Neural cell (in vitro differentiated cells): ENCODE data around the gene KCNAB2. TPM values are rescaled to one million over a fixed set of nuclear protein-coding genes. Genes with fewer than 3 reads are reported as not detected.

Source experiments
- H2AFZ ChIP-seq: fragments of 200-600, 300-800 bp; sonication (generic), shearing (Covaris generic); 2 replicates; pipeline ENCODE4 v1.6.0; 2014; ENCODE audit warnings: low read depth, mild to moderate bottlenecking, antibody characterized with exemption, low read length, moderate library complexity
- H3F3A ChIP-seq: fragments of 200-600 bp; shearing (Covaris generic); 2 replicates; pipeline ENCODE4 v1.6.1; 2016; ENCODE audit warnings: mild to moderate bottlenecking, moderate library complexity, mixed read lengths, antibody characterized with exemption, low read length; ENCODE audit not compliant: insufficient read depth, poor library complexity, severe bottlenecking
- H3K27ac ChIP-seq: fragments of 200-600, 300-800 bp; sonication (generic), shearing (Covaris generic); 2 replicates; pipeline ENCODE4 v1.5.1; 2014; ENCODE audit warnings: mild to moderate bottlenecking, low read length, moderate library complexity
- H3K27me3 ChIP-seq: fragments of 300-800, 200-600 bp; sonication (generic), shearing (Covaris generic); 2 replicates; pipeline ENCODE4 v1.6.0; 2014; ENCODE audit warnings: mild to moderate bottlenecking, low read depth, low read length, moderate library complexity; ENCODE audit not compliant: insufficient read depth
- H3K36me3 ChIP-seq: fragments of 300-800, 200-600 bp; sonication (generic), shearing (Covaris generic); 2 replicates; pipeline ENCODE4 v1.5.1; 2014; ENCODE audit warnings: mild to moderate bottlenecking, antibody characterized with exemption, low read length, moderate library complexity; ENCODE audit not compliant: insufficient read depth
- H3K4me2 ChIP-seq: fragments of 300-800, 200-600 bp; sonication (generic), shearing (Covaris generic); 2 replicates; pipeline ENCODE4 v1.6.0; 2014; ENCODE audit warnings: mild to moderate bottlenecking, low read length
- H3K4me3 ChIP-seq: fragments of 300-800, 200-600 bp; sonication (generic), shearing (Covaris generic); 2 replicates; pipeline ENCODE4 v1.5.1; 2014; ENCODE audit warnings: mild to moderate bottlenecking, low read length, moderate library complexity
- H3K79me2 ChIP-seq: fragments of 200-600 bp; shearing (Covaris generic); replicated peaks from 2 replicates; pipeline ENCODE4 v1.6.0; 2014; ENCODE audit warnings: mild to moderate bottlenecking, low read length, moderate library complexity; ENCODE audit not compliant: insufficient read depth
- H3K9ac ChIP-seq: fragments of 300-800, 200-600 bp; sonication (generic), shearing (Covaris generic); 2 replicates; pipeline ENCODE4 v1.6.1; 2016; ENCODE audit warnings: mild to moderate bottlenecking, low read length, mixed read lengths
- H3K9me2 ChIP-seq: fragments of 200-600 bp; shearing (Covaris generic); 2 replicates; pipeline ENCODE4 v1.6.1; 2016; ENCODE audit warnings: mild to moderate bottlenecking, low read length, mixed read lengths; ENCODE audit not compliant: insufficient read depth
- H3K9me3 ChIP-seq: fragments of 200-600, 300-800 bp; sonication (generic), shearing (Covaris generic); 2 replicates; pipeline ENCODE4 v1.6.1; 2016; ENCODE audit warnings: mild to moderate bottlenecking, mixed run types, low read length, moderate library complexity, mixed read lengths
- H4K20me1 ChIP-seq: fragments of 200-600 bp; shearing (Covaris generic); 2 replicates; pipeline ENCODE4 v1.6.1; 2016; ENCODE audit warnings: mild to moderate bottlenecking, mixed run types; ENCODE audit not compliant: insufficient read depth
- CTCF ChIP-seq: fragments of 450-650 bp; IDR thresholded peaks from 2 replicates; pipeline ENCODE4 v1.5.1; 2014; ENCODE audit warnings: antibody characterized with exemption, mild to moderate bottlenecking, moderate library complexity; ENCODE audit not compliant: poor library complexity, severe bottlenecking
- EZH2 ChIP-seq: fragments of 200-600, 300-800 bp; shearing (Covaris generic), sonication (generic); IDR thresholded peaks from 2 replicates; pipeline ENCODE4 v1.6.1; 2014; ENCODE audit warnings: antibody characterized with exemption, low read length, borderline replicate concordance, mild to moderate bottlenecking; ENCODE audit not compliant: insufficient read depth, poor library complexity, severe bottlenecking
- MXI1 ChIP-seq: fragments of 450-650 bp; conservative IDR thresholded peaks from 2 replicates; pipeline ENCODE4 v1.6.1; 2014; ENCODE audit warnings: antibody characterized with exemption, mild to moderate bottlenecking; ENCODE audit not compliant: poor library complexity, severe bottlenecking
- POLR2AphosphoS5 ChIP-seq: IDR thresholded peaks from 2 replicates; pipeline ENCODE4 v1.6.1; 2012
- RAD21 ChIP-seq: fragments of 450-650 bp; conservative IDR thresholded peaks from 2 replicates; pipeline ENCODE4 v1.6.1; 2014; ENCODE audit warnings: antibody characterized with exemption, mild to moderate bottlenecking, moderate library complexity
- REST ChIP-seq: IDR thresholded peaks from 2 replicates; pipeline ENCODE4 v1.6.1; 2012; ENCODE audit warnings: borderline replicate concordance
- SMC3 ChIP-seq: fragments of 450-650 bp; conservative IDR thresholded peaks from 2 replicates; pipeline ENCODE4 v1.6.1; 2014; ENCODE audit warnings: antibody characterized with exemption, mild to moderate bottlenecking, moderate library complexity; ENCODE audit not compliant: poor library complexity
- TAF1 ChIP-seq: IDR thresholded peaks from 2 replicates; pipeline ENCODE4 v1.6.1; 2012; ENCODE audit warnings: low read depth
- polyA plus RNA-seq: library from polyadenylated mRNA; depleted of rRNA; stranded (reverse); fragments of >200 nt; gene quantifications from 2 replicates; pipeline ENCODE4 v1.2.3, GENCODE V29; 2014

Gene KCNAB2
- polyA plus RNA-seq, 1 donor from 2014 or later, result 11.7 TPM

- H3K79me2 ChIP-seq, result no peaks in the 10 kb centered on the region
- H3K27ac ChIP-seq, result no peak overlapping the region
- H3K9me3 ChIP-seq, result no peaks in the 10 kb centered on the region
- no peak overlapping the region for H3K4me3 ChIP-seq
- no peaks in the 10 kb centered on the region for H3K36me3 ChIP-seq
- no peak overlapping the region for H2AFZ ChIP-seq
- H3K27me3 ChIP-seq, result no peaks in the 10 kb centered on the region
- no peak overlapping the region for H3K4me2 ChIP-seq
- TF ChIP-seq EZH2 (no peak), REST (no peak), CTCF (no peak), SMC3 (no peak)
- H3K9ac ChIP-seq, result no peak overlapping the region
- H4K20me1 ChIP-seq, result no peaks in the 10 kb centered on the region
- peaks cover 3% of the 10 kb centered on the region for H3F3A ChIP-seq
- no peaks in the 10 kb centered on the region for H3K9me2 ChIP-seq
These were observed 34.8 kb downstream of the KCNAB2 start for GRCh38 chr1:6080469-6080868.

DNA sequence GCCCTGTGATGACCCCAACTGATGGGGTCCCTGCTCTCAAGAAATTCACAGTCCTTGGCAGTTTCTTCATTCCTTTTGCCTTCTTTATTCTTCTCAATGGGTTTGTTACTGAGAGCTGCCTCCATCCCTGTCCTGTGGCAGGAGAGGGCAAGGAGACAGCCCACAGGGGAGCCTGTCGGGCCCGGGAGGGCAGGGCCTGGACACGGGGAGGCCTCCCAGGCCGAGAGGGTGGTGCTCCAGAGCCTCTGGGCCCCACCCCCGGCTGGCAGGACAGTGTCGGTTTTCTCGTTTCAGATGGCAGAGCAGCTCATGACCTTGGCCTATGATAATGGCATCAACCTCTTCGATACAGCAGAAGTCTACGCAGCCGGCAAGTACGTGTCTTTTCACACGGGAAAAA is 36.2 kb downstream of the KCNAB2 start:
- no peaks in the 10 kb centered on the region for H3K27me3 ChIP-seq
- no peak overlapping the region for H3K4me2 ChIP-seq
- TF ChIP-seq POLR2AphosphoS5 (no peak), CTCF (no peak), EZH2 (no peak), RAD21 (no peak), REST (no peak), TAF1 (no peak), SMC3 (no peak), MXI1 (no peak)
- H3K9me2 ChIP-seq, result no peaks in the 10 kb centered on the region
- H3K36me3 ChIP-seq, result no peaks in the 10 kb centered on the region
- no peak overlapping the region for H3K4me3 ChIP-seq
- peaks cover 3% of the 10 kb centered on the region for H3F3A ChIP-seq
- H2AFZ ChIP-seq, result no peak overlapping the region
- no peaks in the 10 kb centered on the region for H3K79me2 ChIP-seq
- no peaks in the 10 kb centered on the region for H3K9me3 ChIP-seq
- no peak overlapping the region for H3K9ac ChIP-seq
- no peaks in the 10 kb centered on the region for H4K20me1 ChIP-seq
- H3K27ac ChIP-seq, result no peak overlapping the region
